Measurements from ENCODE around the gene FRAT1. TPM values are rescaled to one million over a fixed set of nuclear protein-coding genes. Genes with fewer than 3 reads are reported as not detected.

FRAT1 gene
- total RNA-seq, 1 experiment from 2014 or later = 1.9 TPM

- intact Hi-C loops (cut with micrococcal nuclease) = no loop called here
- no peaks in the 10 kb centered on the region for H3K27me3 Mint-ChIP-seq (ENCODE audit: insufficient read depth, unreplicated experiment)
- no peak for DNase-seq (ENCODE audit: unreplicated experiment)
- peaks cover 68% of the 10 kb centered on the region for H3K36me3 Mint-ChIP-seq (ENCODE audit: insufficient read depth, unreplicated experiment)
- ChIA-PET CTCF (interaction anchor here (0.5 to 0.7 kb wide), 2 partner anchors 9 to 548 kb away, joined by 4 to 5 read pairs; no protein-coding TSS in a partner anchor), POLR2A (no interaction called here)
- H3K4me3 Mint-ChIP-seq (ENCODE audit: unreplicated experiment) = no peak overlapping the region
- no peaks in the 10 kb centered on the region for H3K4me1 Mint-ChIP-seq (ENCODE audit: insufficient read depth, unreplicated experiment)
- no TSS peak for BruUV-seq (replicated peaks)
- no peaks in the 10 kb centered on the region for H3K9me3 Mint-ChIP-seq (ENCODE audit: unreplicated experiment)
- no peak overlapping the region for H3K27ac Mint-ChIP-seq (ENCODE audit: low read depth, unreplicated experiment)
- TF ChIP-seq, protein P1, sequence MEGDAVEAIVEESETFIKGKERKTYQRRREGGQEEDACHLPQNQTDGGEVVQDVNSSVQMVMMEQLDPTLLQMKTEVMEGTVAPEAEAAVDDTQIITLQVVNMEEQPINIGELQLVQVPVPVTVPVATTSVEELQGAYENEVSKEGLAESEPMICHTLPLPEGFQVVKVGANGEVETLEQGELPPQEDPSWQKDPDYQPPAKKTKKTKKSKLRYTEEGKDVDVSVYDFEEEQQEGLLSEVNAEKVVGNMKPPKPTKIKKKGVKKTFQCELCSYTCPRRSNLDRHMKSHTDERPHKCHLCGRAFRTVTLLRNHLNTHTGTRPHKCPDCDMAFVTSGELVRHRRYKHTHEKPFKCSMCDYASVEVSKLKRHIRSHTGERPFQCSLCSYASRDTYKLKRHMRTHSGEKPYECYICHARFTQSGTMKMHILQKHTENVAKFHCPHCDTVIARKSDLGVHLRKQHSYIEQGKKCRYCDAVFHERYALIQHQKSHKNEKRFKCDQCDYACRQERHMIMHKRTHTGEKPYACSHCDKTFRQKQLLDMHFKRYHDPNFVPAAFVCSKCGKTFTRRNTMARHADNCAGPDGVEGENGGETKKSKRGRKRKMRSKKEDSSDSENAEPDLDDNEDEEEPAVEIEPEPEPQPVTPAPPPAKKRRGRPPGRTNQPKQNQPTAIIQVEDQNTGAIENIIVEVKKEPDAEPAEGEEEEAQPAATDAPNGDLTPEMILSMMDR (IDR thresholded peaks at IDR 0.05; ENCODE audit: unreplicated experiment) = no peak
Measured at GRCh38 chr10:97367126-97367649, 48.1 kb downstream of the FRAT1 start.

Other genes with a start within 250 kb of the FRAT1 start
- 0.02 TPM in 1 of 2 replicates, not detected in the other for gene SLIT1, start 133.3 kb upstream of the FRAT1 start, total RNA-seq (2022)
- 10.6 and 11.7 TPM in 2 replicates for gene ARHGAP19, start 26.6 kb upstream of the FRAT1 start, total RNA-seq (2022)
- 9.0 and 11.4 TPM in 2 replicates for gene FRAT2, start 15.5 kb downstream of the FRAT1 start, total RNA-seq (2022)
- 66.1 and 86.7 TPM in 2 replicates for gene RRP12, start 82.1 kb downstream of the FRAT1 start, total RNA-seq (2022)
- gene PGAM1, start 106.9 kb downstream of the FRAT1 start, total RNA-seq (2022) = 235 and 248 TPM in 2 replicates
- gene EXOSC1, start 126.7 kb downstream of the FRAT1 start, total RNA-seq (2022) = 56.5 and 62.3 TPM in 2 replicates
- gene ZDHHC16, start 126.9 kb downstream of the FRAT1 start, total RNA-seq (2022) = 44.9 and 48.0 TPM in 2 replicates
- gene MMS19, start 179.2 kb downstream of the FRAT1 start, total RNA-seq (2022) = 67.0 and 67.2 TPM in 2 replicates
- gene UBTD1, start 179.7 kb downstream of the FRAT1 start, total RNA-seq (2022) = 7.2 and 7.8 TPM in 2 replicates

All from MCF 10A (cell line).